Activated T-helper 1 cell treated with anti-CD3 and anti-CD28 coated beads, Interleukin-2, amount 50 U/mL, for 16 hours (primary cell): ENCODE measurements around the gene VPS8.
"Not testable (repeated sequence)": the region's sequence is repeated elsewhere in the genome, so short reads cannot be mapped to it uniquely, and the experiment has no call there.

Source experiments
- DNase-seq, 2 donors: peaks; one replicate each; pipeline ENCODE4 v3.0.0-alpha.2; 2020; ENCODE audit warnings: low read depth in 1 of 2, low spot score in 1 of 2

VPS8 gene

GRCh38 chr3:184914628-184915027, 102.7 kb downstream of the VPS8 start:
- no peak for DNase-seq

GRCh38 chr3:184918750-184919149, 106.8 kb downstream of the VPS8 start:
- no peak for DNase-seq

- no peak for DNase-seq
Observed at GRCh38 chr3:184919651-184920050, 107.7 kb downstream of the VPS8 start.

- no peak for DNase-seq
Observed at GRCh38 chr3:184924547-184924946, 112.6 kb downstream of the VPS8 start.

- no peak for DNase-seq
Observed at GRCh38 chr3:184927796-184928315, 115.9 kb downstream of the VPS8 start.

GRCh38 chr3:184932777-184933176, 120.8 kb downstream of the VPS8 start:
- no peak for DNase-seq

GRCh38 chr3:184937611-184938010, 125.6 kb downstream of the VPS8 start:
- DNase-seq: no peak

GRCh38 chr3:184941408-184941807, 129.4 kb downstream of the VPS8 start:
- no peak for DNase-seq

GRCh38 chr3:184942735-184943134, 130.8 kb downstream of the VPS8 start:
- no peak for DNase-seq

- no peak for DNase-seq
Observed at GRCh38 chr3:184944241-184944640, 132.3 kb downstream of the VPS8 start.

GRCh38 chr3:184945886-184946625, 134.1 kb downstream of the VPS8 start:
- DNase-seq: no peak

GRCh38 chr3:184946917-184947316, 135.0 kb downstream of the VPS8 start:
- DNase-seq: no peak

- no peak for DNase-seq
Observed at GRCh38 chr3:184949251-184949965, 137.4 kb downstream of the VPS8 start.

- DNase-seq: not testable (repeated sequence)
Observed at GRCh38 chr3:184950816-184951215, 138.8 kb downstream of the VPS8 start.

GRCh38 chr3:184952671-184953070, 140.7 kb downstream of the VPS8 start:
- no peak for DNase-seq

- DNase-seq: no peak
Observed at GRCh38 chr3:184953401-184953800, 141.4 kb downstream of the VPS8 start.

- DNase-seq: no peak
Observed at GRCh38 chr3:184954251-184954650, 142.3 kb downstream of the VPS8 start.

GRCh38 chr3:184954851-184955250, 142.9 kb downstream of the VPS8 start:
- DNase-seq: not testable (repeated sequence)

GRCh38 chr3:184965639-184966430, 153.9 kb downstream of the VPS8 start:
- no peak for DNase-seq

GRCh38 chr3:184968115-184968514, 156.1 kb downstream of the VPS8 start:
- no peak for DNase-seq

GRCh38 chr3:184970186-184970585, 158.2 kb downstream of the VPS8 start:
- DNase-seq: no peak

GRCh38 chr3:184977796-184978195, 165.8 kb downstream of the VPS8 start:
- no peak for DNase-seq
